ENCODE results near the gene KIFC1. TPM values are rescaled to one million over a fixed set of nuclear protein-coding genes. Genes with fewer than 3 reads are reported as not detected.
A peak's percentile ranks its signal among the peaks of the same experiment; 100 is the strongest.

The KIFC1 gene
- polyA plus RNA-seq, 4 donors, result 35.0 to 47.3 (median 37.7) TPM

GRCh38 chr6:33424855-33425667 lies 33.4 kb downstream of the KIFC1 start:
- DNase-seq (ENCODE audit: low read depth in 4 of 4, low spot score in 3 of 4), result no peak

- DNase-seq (ENCODE audit: low read depth in 4 of 4, low spot score in 3 of 4), result peak in 2 of 4 donors; percentile 64 to 72
Measured at GRCh38 chr6:33425668-33426577, 34.3 kb downstream of the KIFC1 start.

- no peak for DNase-seq (ENCODE audit: low read depth in 4 of 4, low spot score in 3 of 4)
Measured at GRCh38 chr6:33426590-33427511, 35.2 kb downstream of the KIFC1 start.

- no peak for DNase-seq (ENCODE audit: low read depth in 4 of 4, low spot score in 3 of 4)
Measured at GRCh38 chr6:33427585-33428223, 36.1 kb downstream of the KIFC1 start.

GRCh38 chr6:33428224-33428965 lies 36.8 kb downstream of the KIFC1 start:
- DNase-seq (ENCODE audit: low read depth in 4 of 4, low spot score in 3 of 4), result no peak

- DNase-seq (ENCODE audit: low read depth in 4 of 4, low spot score in 3 of 4), result no peak
Measured at GRCh38 chr6:33428966-33429749, 37.5 kb downstream of the KIFC1 start.

GRCh38 chr6:33429750-33430052 lies 38.1 kb downstream of the KIFC1 start:
- no peak for DNase-seq (ENCODE audit: low read depth in 4 of 4, low spot score in 3 of 4)

- no peak for DNase-seq (ENCODE audit: low read depth in 4 of 4, low spot score in 3 of 4)
Measured at GRCh38 chr6:33430334-33430733, 38.7 kb downstream of the KIFC1 start.

- no peak for DNase-seq (ENCODE audit: low read depth in 4 of 4, low spot score in 3 of 4)
Measured at GRCh38 chr6:33430991-33431879, 39.6 kb downstream of the KIFC1 start.

GRCh38 chr6:33431880-33432541 lies 40.4 kb downstream of the KIFC1 start:
- DNase-seq (ENCODE audit: low read depth in 4 of 4, low spot score in 3 of 4), result no peak

- no peak for DNase-seq (ENCODE audit: low read depth in 4 of 4, low spot score in 3 of 4)
Measured at GRCh38 chr6:33432546-33432945, 40.9 kb downstream of the KIFC1 start.

- DNase-seq (ENCODE audit: low read depth in 4 of 4, low spot score in 3 of 4), result no peak
Measured at GRCh38 chr6:33433001-33433543, 41.4 kb downstream of the KIFC1 start.

GRCh38 chr6:33433544-33434191 lies 42.0 kb downstream of the KIFC1 start:
- no peak for DNase-seq (ENCODE audit: low read depth in 4 of 4, low spot score in 3 of 4)

GRCh38 chr6:33434961-33435360 lies 43.3 kb downstream of the KIFC1 start:
- DNase-seq (ENCODE audit: low read depth in 4 of 4, low spot score in 3 of 4), result no peak

GRCh38 chr6:33437666-33438065 lies 46.0 kb downstream of the KIFC1 start:
- no peak for DNase-seq (ENCODE audit: low read depth in 4 of 4, low spot score in 3 of 4)

- no peak for DNase-seq (ENCODE audit: low read depth in 4 of 4, low spot score in 3 of 4)
Measured at GRCh38 chr6:33438978-33439594, 47.5 kb downstream of the KIFC1 start.

Measured in left renal pelvis (tissue), 4 donors.